ENCODE data around the gene DVL2.

DNA sequence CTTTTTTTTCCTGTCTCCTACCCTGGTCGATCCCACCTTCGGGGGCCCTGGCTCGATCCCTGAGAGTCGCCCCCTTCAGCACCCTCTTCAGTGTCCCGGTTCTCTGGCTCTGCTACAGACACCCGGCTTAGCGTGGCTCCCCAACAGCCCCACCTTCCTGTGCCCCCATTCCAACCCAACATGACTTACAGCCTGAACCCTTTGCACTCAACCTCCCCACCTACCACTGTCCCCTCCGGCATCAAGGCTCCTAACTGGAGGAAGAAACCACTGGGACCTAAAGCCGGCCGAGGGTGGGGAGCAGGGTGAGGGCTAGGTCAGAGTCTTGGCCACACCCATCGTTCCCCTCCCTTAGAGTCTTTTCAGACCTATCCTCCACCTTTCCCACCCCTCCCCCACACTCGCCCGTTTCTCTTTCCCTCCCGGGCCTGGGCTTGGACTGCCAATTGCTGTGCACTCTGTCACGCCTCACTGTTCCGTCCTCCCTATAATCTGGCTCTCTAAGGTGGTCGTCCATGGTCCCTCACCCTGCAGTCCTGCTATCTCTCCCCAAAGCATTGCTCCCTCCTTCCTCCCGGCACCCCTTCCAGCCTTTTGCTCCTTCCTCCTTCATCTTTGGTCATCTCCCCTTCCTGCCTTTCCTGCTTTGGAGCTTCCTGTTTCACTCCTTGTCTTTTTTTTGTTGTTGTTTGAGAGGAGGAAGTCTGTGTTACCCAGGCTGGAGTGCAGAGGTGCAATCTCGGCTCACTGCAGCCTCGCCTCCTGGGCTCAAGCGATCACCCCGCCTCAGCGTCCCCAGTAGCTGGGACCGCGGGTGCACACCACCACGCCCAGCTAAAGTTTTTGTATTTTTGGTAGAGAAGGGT is 28.9 kb upstream of the DVL2 start:
- TF ChIP-seq CTCF (IDR thresholded peaks at IDR 0.05; ENCODE audit: low read depth, low read length) (no peak), POLR2A (IDR thresholded peaks at IDR 0.05; ENCODE audit: extremely low read depth, insufficient read length) (no peak), MAX (IDR thresholded peaks at IDR 0.05; ENCODE audit: low read depth, low read length) (no peak), MYC (IDR thresholded peaks at IDR 0.05; ENCODE audit: low read depth, low read length) (no peak)

Data from NB4 (cell line).